Trophoblast cell (in vitro differentiated cells and primary cell): ENCODE measurements around the gene POMGNT1.
A peak's percentile ranks its signal among the peaks of the same experiment; 100 is the strongest.

Experiments
- DNase-seq, 2 donors: peaks; one replicate each; pipeline ENCODE4 v3.0.0-alpha.2; 2016
- H2AFZ ChIP-seq: 2 replicates; pipeline ENCODE4 v1.6.1; 2013; ENCODE audit warnings: low read length, moderate library complexity, mild to moderate bottlenecking; ENCODE audit not compliant: insufficient read depth, poor library complexity
- H2AK5ac ChIP-seq: 2 replicates; pipeline ENCODE4 v1.6.1; 2013; ENCODE audit warnings: mild to moderate bottlenecking, low read length
- H2BK120ac ChIP-seq: 2 replicates; pipeline ENCODE4 v1.6.1; 2013; ENCODE audit warnings: low read length, mild to moderate bottlenecking, moderate library complexity; ENCODE audit not compliant: insufficient read depth, poor library complexity
- H2BK12ac ChIP-seq: 2 replicates; pipeline ENCODE4 v1.6.1; 2013; ENCODE audit warnings: mild to moderate bottlenecking, low read length, moderate library complexity
- H2BK5ac ChIP-seq: 2 replicates; pipeline ENCODE4 v1.6.1; 2013; ENCODE audit warnings: low read length, low read depth, moderate library complexity, mild to moderate bottlenecking; ENCODE audit not compliant: poor library complexity
- H3K14ac ChIP-seq: 2 replicates; pipeline ENCODE4 v1.6.1; 2013; ENCODE audit warnings: mild to moderate bottlenecking, low read length
- H3K18ac ChIP-seq: 2 replicates; pipeline ENCODE4 v1.6.1; 2013; ENCODE audit warnings: mild to moderate bottlenecking, low read length
- H3K23ac ChIP-seq: 2 replicates; pipeline ENCODE4 v1.6.1; 2013; ENCODE audit warnings: low read length
- H3K27ac ChIP-seq: 2 replicates; pipeline ENCODE4 v1.5.1; 2013; ENCODE audit warnings: low read depth, mild to moderate bottlenecking, inconsistent platforms, low read length, moderate library complexity
- H3K27me3 ChIP-seq: 2 replicates; pipeline ENCODE4 v1.6.1; 2013; ENCODE audit warnings: inconsistent platforms, mild to moderate bottlenecking, low read length, moderate library complexity; ENCODE audit not compliant: insufficient read depth
- H3K36me3 ChIP-seq, 2 experiments: 1 replicate in 1 of 2; 2 replicates in 1 of 2; pipeline ENCODE4 v1.6.1; 2013; ENCODE audit warnings: low read length in 2 of 2, mild to moderate bottlenecking in 2 of 2, moderate library complexity in 1 of 2; ENCODE audit not compliant: insufficient read depth in 2 of 2, control insufficient read depth in 1 of 2
- H3K4ac ChIP-seq: 2 replicates; pipeline ENCODE4 v1.6.1; 2013; ENCODE audit warnings: low read depth, mild to moderate bottlenecking, low read length, moderate library complexity
- H3K4me1 ChIP-seq, 2 experiments: 1 replicate in 1 of 2; 2 replicates in 1 of 2; pipeline ENCODE4 v1.6.1; 2013; ENCODE audit warnings: low read length in 2 of 2, mild to moderate bottlenecking in 2 of 2, moderate library complexity in 1 of 2; ENCODE audit not compliant: insufficient read depth in 2 of 2, control insufficient read depth in 1 of 2
- H3K4me2 ChIP-seq: 2 replicates; pipeline ENCODE4 v1.6.1; 2013; ENCODE audit warnings: inconsistent platforms, mild to moderate bottlenecking, low read length, moderate library complexity
- H3K4me3 ChIP-seq: 2 replicates; pipeline ENCODE4 v1.5.1; 2013; ENCODE audit warnings: mild to moderate bottlenecking, low read depth, low read length, inconsistent platforms
- H3K79me1 ChIP-seq: one replicate; pipeline ENCODE4 v1.6.1; 2013; ENCODE audit warnings: low read length
- H3K79me2 ChIP-seq: 2 replicates; pipeline ENCODE4 v1.6.1; 2013; ENCODE audit warnings: low read length, mild to moderate bottlenecking; ENCODE audit not compliant: control insufficient read depth, insufficient read depth, poor library complexity
- H3K9ac ChIP-seq: 2 replicates; pipeline ENCODE4 v1.6.1; 2013; ENCODE audit warnings: mild to moderate bottlenecking, low read length
- H3K9me3 ChIP-seq: 2 replicates; pipeline ENCODE4 v1.6.1; 2013; ENCODE audit warnings: low read depth, mild to moderate bottlenecking, control low read depth, inconsistent platforms, low read length; ENCODE audit not compliant: insufficient read depth
- H4K12ac ChIP-seq: 2 replicates; pipeline ENCODE4 v1.6.1; 2013; ENCODE audit warnings: low read depth, mild to moderate bottlenecking, low read length, moderate library complexity
- H4K8ac ChIP-seq: 2 replicates; pipeline ENCODE4 v1.6.1; 2013; ENCODE audit warnings: low read depth, mild to moderate bottlenecking, low read length, moderate library complexity
- H4K91ac ChIP-seq: one replicate; pipeline ENCODE4 v1.6.1; 2013; ENCODE audit warnings: low read depth, mild to moderate bottlenecking, low read length, moderate library complexity
- WGBS: extraction: QIAGEN DNeasy Blood & Tissue Kit; methylation state at CpG from one replicate; pipeline ENCODE4 v1.1.7; 2013; ENCODE audit warnings: missing lambda C conversion rate; ENCODE audit not compliant: insufficient read length, insufficient coverage; ENCODE audit errors: extremely low coverage; 5-methylcytosine and 5-hydroxymethylcytosine counted together

POMGNT1 gene

GRCh38 chr1:46169811-46170454 is 28.3 kb downstream of the POMGNT1 start:
- peaks cover 8% of the 10 kb centered on the region for H3K79me1 ChIP-seq
- H3K9ac ChIP-seq, result no peak overlapping the region
- no peak overlapping the region for H3K18ac ChIP-seq
- peaks cover 23 to 26% of the 10 kb centered on the region in 2 experiments for H3K4me1 ChIP-seq
- H3K4me3 ChIP-seq, result no peak overlapping the region
- no CpG with 5 or more reads among the region's 3 CpGs for WGBS
- H3K27ac ChIP-seq, result no peak overlapping the region
- no peak overlapping the region for H2AK5ac ChIP-seq
- H4K8ac ChIP-seq, result no peak overlapping the region
- H3K27me3 ChIP-seq, result no peaks in the 10 kb centered on the region
- H3K36me3 ChIP-seq, result no peaks in the 10 kb centered on the region
- no peak overlapping the region for H3K23ac ChIP-seq
- H2BK5ac ChIP-seq, result no peak overlapping the region
- peaks cover 4% of the 10 kb centered on the region for H3K79me2 ChIP-seq
- H4K12ac ChIP-seq, result no peak overlapping the region
- no peak overlapping the region for H2AFZ ChIP-seq
- H2BK12ac ChIP-seq, result no peak overlapping the region
- H3K4ac ChIP-seq, result no peak overlapping the region
- no peaks in the 10 kb centered on the region for H3K9me3 ChIP-seq
- H3K14ac ChIP-seq, result no peak overlapping the region
- no peak overlapping the region for H4K91ac ChIP-seq
- H2BK120ac ChIP-seq, result no peak overlapping the region
- H3K4me2 ChIP-seq, result no peak overlapping the region
- DNase-seq, result no peak

- Histone ChIP-seq H2BK12ac (no peak overlapping the region), H2BK5ac (no peak overlapping the region), H3K79me1 (peaks cover 8% of the 10 kb centered on the region), H3K4me2 (no peak overlapping the region), H4K8ac (no peak overlapping the region), H3K4ac (no peak overlapping the region), H3K4me3 (no peak overlapping the region), H4K91ac (no peak overlapping the region), H3K23ac (no peak overlapping the region), H2BK120ac (no peak overlapping the region), H3K9me3 (no peaks in the 10 kb centered on the region), H3K4me1 (peaks cover 17 to 22% of the 10 kb centered on the region in 2 experiments), H3K9ac (no peak overlapping the region), H3K79me2 (peaks cover 4% of the 10 kb centered on the region), H2AFZ (no peak overlapping the region), H2AK5ac (no peak overlapping the region), H3K18ac (no peak overlapping the region), H3K14ac (no peak overlapping the region), H3K36me3 (no peaks in the 10 kb centered on the region), H4K12ac (no peak overlapping the region), H3K27ac (no peak overlapping the region), H3K27me3 (no peaks in the 10 kb centered on the region)
- WGBS, result no CpG with 5 or more reads among the region's 1 CpG
- no peak for DNase-seq
Observed at GRCh38 chr1:46168477-46168876, 29.8 kb downstream of the POMGNT1 start.

- peaks cover 9% of the 10 kb centered on the region in 2 experiments for H3K4me1 ChIP-seq
- H3K18ac ChIP-seq, result no peak overlapping the region
- no peak overlapping the region for H2BK120ac ChIP-seq
- H3K14ac ChIP-seq, result no peak overlapping the region
- H4K8ac ChIP-seq, result no peak overlapping the region
- no peak overlapping the region for H4K91ac ChIP-seq
- no peak overlapping the region for H3K23ac ChIP-seq
- H3K9ac ChIP-seq, result no peak overlapping the region
- H3K9me3 ChIP-seq, result no peaks in the 10 kb centered on the region
- H3K36me3 ChIP-seq, result no peaks in the 10 kb centered on the region
- H2BK12ac ChIP-seq, result peak overlapping the region; percentile 11
- no peak overlapping the region for H2AK5ac ChIP-seq
- no peak overlapping the region for H4K12ac ChIP-seq
- peak overlapping the region; percentile 3 for H2AFZ ChIP-seq
- peaks cover 8% of the 10 kb centered on the region for H3K79me1 ChIP-seq
- WGBS, result no CpG with 5 or more reads among the region's 47 CpGs
- peaks cover 4% of the 10 kb centered on the region for H3K79me2 ChIP-seq
- H2BK5ac ChIP-seq, result no peak overlapping the region
- no peak overlapping the region for H3K4ac ChIP-seq
- H3K27ac ChIP-seq, result no peak overlapping the region
- H3K4me3 ChIP-seq, result peak overlapping the region; percentile 30
- no peak for DNase-seq
- H3K27me3 ChIP-seq, result no peaks in the 10 kb centered on the region
- H3K4me2 ChIP-seq, result peak overlapping the region; percentile 55
Observed at GRCh38 chr1:46166521-46167462, 31.4 kb downstream of the POMGNT1 start.

GRCh38 chr1:46160212-46160611 is 38.0 kb downstream of the POMGNT1 start:
- no peak overlapping the region for H3K14ac ChIP-seq
- no peak overlapping the region for H2BK5ac ChIP-seq
- no peak overlapping the region for H3K4me3 ChIP-seq
- no peaks in the 10 kb centered on the region for H3K9me3 ChIP-seq
- no CpG with 5 or more reads among the region's 1 CpG for WGBS
- no peak overlapping the region for H2AK5ac ChIP-seq
- H3K9ac ChIP-seq, result no peak overlapping the region
- H3K23ac ChIP-seq, result no peak overlapping the region
- no peaks in the 10 kb centered on the region for H3K4me1 ChIP-seq
- H2BK120ac ChIP-seq, result no peak overlapping the region
- no peak overlapping the region for H4K12ac ChIP-seq
- H3K27me3 ChIP-seq, result no peaks in the 10 kb centered on the region
- H4K91ac ChIP-seq, result no peak overlapping the region
- no peaks in the 10 kb centered on the region for H3K79me1 ChIP-seq
- H2AFZ ChIP-seq, result no peak overlapping the region
- no peaks in the 10 kb centered on the region for H3K79me2 ChIP-seq
- H4K8ac ChIP-seq, result no peak overlapping the region
- H3K18ac ChIP-seq, result no peak overlapping the region
- H3K4ac ChIP-seq, result no peak overlapping the region
- no peaks in the 10 kb centered on the region for H3K36me3 ChIP-seq
- H3K27ac ChIP-seq, result no peak overlapping the region
- no peak overlapping the region for H3K4me2 ChIP-seq
- DNase-seq, result no peak
- H2BK12ac ChIP-seq, result no peak overlapping the region
